Duodenal mucosa (tissue), 2 donors: ENCODE measurements around the gene CENPB.

ENCODE experiments used
- H3K27ac ChIP-seq: one replicate; pipeline ENCODE4 v1.7.0; 2013; ENCODE audit warnings: low read depth, low read length
- H3K27me3 ChIP-seq, 2 donors: one replicate each; pipeline ENCODE4 v1.7.0; 2013; ENCODE audit warnings: low read length in 2 of 2, control low read depth in 1 of 2; ENCODE audit not compliant: insufficient read depth in 2 of 2, control insufficient read depth in 1 of 2
- H3K36me3 ChIP-seq, 2 donors: one replicate each; pipeline ENCODE4 v1.7.0; 2013; ENCODE audit warnings: low read length in 2 of 2, control low read depth in 1 of 2; ENCODE audit not compliant: insufficient read depth in 2 of 2, control insufficient read depth in 1 of 2
- H3K4me1 ChIP-seq, 2 donors: one replicate each; pipeline ENCODE4 v1.7.0; 2013; ENCODE audit warnings: low read length in 2 of 2, control low read depth in 1 of 2; ENCODE audit not compliant: insufficient read depth in 2 of 2, control insufficient read depth in 1 of 2
- H3K4me3 ChIP-seq, 2 donors: one replicate each; pipeline ENCODE4 v1.7.0; 2013; ENCODE audit warnings: low read length in 2 of 2, low read depth in 1 of 2
- H3K9ac ChIP-seq, 2 donors: one replicate each; pipeline ENCODE4 v1.7.0; 2013; ENCODE audit warnings: low read length in 2 of 2, low read depth in 1 of 2
- H3K9me3 ChIP-seq, 2 donors: one replicate each; pipeline ENCODE4 v1.7.0; 2013; ENCODE audit warnings: low read length in 2 of 2, control low read depth in 1 of 2; ENCODE audit not compliant: control insufficient read depth in 1 of 2

The CENPB gene

DNA sequence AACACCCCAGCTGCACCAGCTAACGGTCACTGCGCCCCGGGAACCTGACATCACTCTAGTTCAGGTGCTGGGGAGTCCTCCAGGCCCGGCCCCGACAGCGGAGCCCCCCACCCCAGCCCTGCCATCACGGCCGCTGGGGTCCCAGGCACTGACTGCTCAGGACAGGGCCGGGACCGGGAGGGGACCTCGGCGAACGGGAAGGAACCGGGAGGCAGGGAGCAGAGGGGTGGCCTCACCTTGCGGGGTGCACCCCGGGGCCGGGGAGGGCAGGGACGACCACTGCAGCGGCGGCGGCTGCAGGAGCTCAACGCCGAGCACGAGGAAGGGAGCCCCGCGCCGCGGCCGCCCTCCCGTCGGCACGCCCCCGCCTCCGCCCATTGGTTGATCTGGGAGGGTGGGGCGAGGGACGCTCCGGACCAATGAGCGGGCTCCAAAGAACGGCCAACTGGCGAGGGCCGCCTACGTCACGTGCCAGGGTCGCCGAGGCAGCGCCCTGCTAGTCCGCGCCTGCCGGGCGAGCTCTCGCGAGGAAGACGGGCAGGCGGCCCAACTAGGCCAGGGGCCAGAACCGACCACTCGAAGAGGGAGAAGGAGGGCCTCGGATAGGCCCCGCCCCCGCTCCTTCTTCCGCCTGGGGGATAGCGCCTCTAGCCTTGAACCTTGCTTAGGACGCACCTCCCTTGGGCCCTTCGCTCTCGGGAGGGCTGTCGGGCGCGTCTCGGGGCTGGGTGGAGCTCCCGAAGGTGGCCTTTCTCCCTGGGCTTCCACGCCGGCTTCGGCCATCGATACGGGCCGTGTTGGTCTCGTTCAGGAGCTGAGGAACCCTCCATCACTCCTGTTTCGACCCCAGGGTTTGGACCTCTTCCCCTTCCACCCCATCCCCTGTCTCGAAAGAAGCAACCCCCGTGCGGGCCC, 18.9 kb downstream of the CENPB start, which contains the start of gene ADISSP:
ADISSP (minus strand) TSS at position 327 of the 915 bp plus-strand sequence. CDS start 7,653 bp downstream, outside the sequence.
- Histone ChIP-seq H3K4me3 (peak within 1 kb of the TSS; percentile 83 to 89), H3K27ac (peak within 1 kb of the TSS; percentile 86), H3K4me1 (peaks cover 36 to 42% of the 10 kb centered on the region in 2 donors), H3K9ac (peak within 1 kb of the TSS; percentile 81 to 87), H3K27me3 (no peaks in the 10 kb centered on the region), H3K9me3 (no peaks in the 10 kb centered on the region), H3K36me3 (no peaks in the 10 kb centered on the region)

DNA sequence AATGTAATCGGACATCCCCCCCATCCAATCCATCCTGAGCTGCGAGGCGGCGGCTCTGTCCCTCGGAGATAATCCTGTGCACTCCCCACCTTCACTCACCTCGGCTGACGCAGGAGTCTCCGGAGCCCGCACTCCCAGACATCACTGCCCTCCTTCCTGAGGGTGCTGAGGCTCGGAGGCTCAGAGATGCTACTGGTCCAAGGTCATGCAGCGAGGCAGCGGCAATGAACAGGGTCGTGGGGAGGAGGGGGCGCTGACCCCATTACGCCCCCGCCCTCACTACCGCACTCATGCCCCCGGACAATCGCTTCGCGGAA, 19.5 kb downstream of the CENPB start:
- no peak overlapping the region for H3K27ac ChIP-seq
- H3K4me1 ChIP-seq: peaks cover 36 to 42% of the 10 kb centered on the region in 2 donors
- H3K27me3 ChIP-seq: no peaks in the 10 kb centered on the region
- peak overlapping the region; percentile 82 to 83 for H3K4me3 ChIP-seq
- H3K36me3 ChIP-seq: no peaks in the 10 kb centered on the region
- H3K9me3 ChIP-seq: no peaks in the 10 kb centered on the region
- peak overlapping the region; percentile 45 to 49 for H3K9ac ChIP-seq

GRCh38 chr20:3766422-3767109, 20.0 kb downstream of the CENPB start:
- H3K4me3 ChIP-seq: peak overlapping the region; percentile 82 to 83
- H3K27me3 ChIP-seq: no peaks in the 10 kb centered on the region
- H3K9ac ChIP-seq: peak overlapping the region; percentile 45 to 49
- H3K9me3 ChIP-seq: no peaks in the 10 kb centered on the region
- peaks cover 36 to 42% of the 10 kb centered on the region in 2 donors for H3K4me1 ChIP-seq
- no peak overlapping the region for H3K27ac ChIP-seq
- peaks cover 0 to 3% of the 10 kb centered on the region in 2 donors for H3K36me3 ChIP-seq

DNA sequence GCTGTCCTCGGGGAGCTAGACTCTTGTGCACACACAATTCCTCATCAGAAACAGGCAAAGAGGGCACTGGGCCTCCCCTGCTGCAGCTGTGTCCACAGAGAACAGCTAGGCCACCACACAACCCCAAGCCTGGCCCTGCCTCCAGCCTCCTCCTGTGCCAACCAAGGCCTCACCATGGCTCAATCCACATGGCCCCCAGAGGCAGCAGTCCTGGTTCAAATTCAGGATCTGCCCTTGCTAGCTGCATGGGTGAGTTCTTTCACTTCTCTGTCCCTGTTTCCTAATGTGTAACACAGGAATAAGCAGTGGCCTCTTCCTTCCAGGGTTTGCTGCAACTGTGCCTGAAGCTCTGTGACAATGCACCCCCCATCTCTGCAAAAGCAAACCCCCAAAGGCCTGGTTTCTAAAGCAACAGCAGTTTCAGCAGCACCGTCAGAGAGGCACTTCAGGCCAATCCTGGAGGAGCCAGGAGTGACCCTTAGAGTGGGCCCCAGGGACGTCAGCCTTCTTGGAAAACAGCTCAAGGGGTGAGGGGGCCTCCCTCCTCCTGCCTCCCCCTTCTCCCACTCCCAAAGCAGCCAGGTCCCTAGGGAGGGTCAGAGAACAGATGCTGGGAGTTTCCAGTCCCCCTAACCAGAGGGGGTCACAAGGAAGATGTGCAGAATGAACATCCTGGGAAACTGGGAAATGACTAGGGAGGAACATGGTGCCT, 21.2 kb downstream of the CENPB start:
- Histone ChIP-seq H3K27me3 (no peaks in the 10 kb centered on the region), H3K27ac (peak overlapping the region; percentile 20), H3K4me1 (peaks cover 36 to 42% of the 10 kb centered on the region in 2 donors), H3K9me3 (no peaks in the 10 kb centered on the region), H3K36me3 (peaks cover 0 to 4% of the 10 kb centered on the region in 2 donors), H3K4me3 (no peak overlapping the region), H3K9ac (no peak overlapping the region)

- Histone ChIP-seq H3K9me3 (no peaks in the 10 kb centered on the region), H3K27ac (no peak overlapping the region), H3K4me3 (no peak overlapping the region), H3K36me3 (peaks cover 0 to 7% of the 10 kb centered on the region in 2 donors), H3K9ac (peak overlapping the region in 1 of 2 donors; percentile 25), H3K27me3 (no peaks in the 10 kb centered on the region), H3K4me1 (peaks cover 36 to 42% of the 10 kb centered on the region in 2 donors)
Observed at GRCh38 chr20:3764659-3765058, 21.9 kb downstream of the CENPB start.

- Histone ChIP-seq H3K27ac (no peak overlapping the region), H3K27me3 (no peaks in the 10 kb centered on the region), H3K4me1 (peaks cover 34 to 40% of the 10 kb centered on the region in 2 donors), H3K4me3 (no peak overlapping the region), H3K36me3 (peaks cover 0 to 9% of the 10 kb centered on the region in 2 donors), H3K9ac (peak overlapping the region in 1 of 2 donors; percentile 43), H3K9me3 (no peaks in the 10 kb centered on the region)
Observed at GRCh38 chr20:3763671-3764601, 22.6 kb downstream of the CENPB start.

- Histone ChIP-seq H3K9ac (no peak overlapping the region), H3K27me3 (no peaks in the 10 kb centered on the region), H3K27ac (no peak overlapping the region), H3K4me3 (no peak overlapping the region), H3K9me3 (no peaks in the 10 kb centered on the region), H3K4me1 (peaks cover 16% of the 10 kb centered on the region in 2 donors), H3K36me3 (peaks cover 4 to 26% of the 10 kb centered on the region in 2 donors)
Observed at GRCh38 chr20:3760655-3761348, 25.7 kb downstream of the CENPB start.

DNA sequence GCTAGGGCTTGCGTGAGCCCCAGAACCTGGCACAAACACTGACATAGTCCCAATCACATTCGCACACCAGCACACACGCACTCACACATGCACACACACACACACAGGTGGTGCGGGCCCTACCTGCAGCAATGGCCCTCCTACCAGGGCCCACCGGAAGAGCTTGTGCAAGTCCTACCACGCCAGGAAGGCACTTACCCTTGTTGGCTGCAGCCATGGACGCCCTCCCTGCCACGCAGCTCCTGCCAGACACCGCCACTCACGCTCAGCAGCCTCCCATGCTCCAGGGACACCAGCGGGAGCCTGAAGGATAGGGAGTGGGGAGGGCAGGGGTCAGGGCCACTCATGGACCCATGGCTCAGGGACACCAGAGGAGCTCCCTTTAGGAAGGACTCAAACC, 26.7 kb downstream of the CENPB start:
- no peaks in the 10 kb centered on the region for H3K9me3 ChIP-seq
- no peak overlapping the region for H3K4me3 ChIP-seq
- H3K9ac ChIP-seq: no peak overlapping the region
- peaks cover 4 to 26% of the 10 kb centered on the region in 2 donors for H3K36me3 ChIP-seq
- H3K27me3 ChIP-seq: no peaks in the 10 kb centered on the region
- peaks cover 12 to 14% of the 10 kb centered on the region in 2 donors for H3K4me1 ChIP-seq
- H3K27ac ChIP-seq: no peak overlapping the region
